HG03469 (cell line): Measurements from ENCODE around the gene EED.

Source experiments
- ATAC-seq: cut with Tn5 transposase; IDR thresholded peaks from one replicate; pipeline ENCODE4 v1.9.1; 2021; ENCODE audit warnings: mild to moderate bottlenecking, moderate library complexity, moderate number of reproducible peaks; ENCODE audit not compliant: unreplicated experiment

EED gene, protein sequence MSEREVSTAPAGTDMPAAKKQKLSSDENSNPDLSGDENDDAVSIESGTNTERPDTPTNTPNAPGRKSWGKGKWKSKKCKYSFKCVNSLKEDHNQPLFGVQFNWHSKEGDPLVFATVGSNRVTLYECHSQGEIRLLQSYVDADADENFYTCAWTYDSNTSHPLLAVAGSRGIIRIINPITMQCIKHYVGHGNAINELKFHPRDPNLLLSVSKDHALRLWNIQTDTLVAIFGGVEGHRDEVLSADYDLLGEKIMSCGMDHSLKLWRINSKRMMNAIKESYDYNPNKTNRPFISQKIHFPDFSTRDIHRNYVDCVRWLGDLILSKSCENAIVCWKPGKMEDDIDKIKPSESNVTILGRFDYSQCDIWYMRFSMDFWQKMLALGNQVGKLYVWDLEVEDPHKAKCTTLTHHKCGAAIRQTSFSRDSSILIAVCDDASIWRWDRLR

DNA sequence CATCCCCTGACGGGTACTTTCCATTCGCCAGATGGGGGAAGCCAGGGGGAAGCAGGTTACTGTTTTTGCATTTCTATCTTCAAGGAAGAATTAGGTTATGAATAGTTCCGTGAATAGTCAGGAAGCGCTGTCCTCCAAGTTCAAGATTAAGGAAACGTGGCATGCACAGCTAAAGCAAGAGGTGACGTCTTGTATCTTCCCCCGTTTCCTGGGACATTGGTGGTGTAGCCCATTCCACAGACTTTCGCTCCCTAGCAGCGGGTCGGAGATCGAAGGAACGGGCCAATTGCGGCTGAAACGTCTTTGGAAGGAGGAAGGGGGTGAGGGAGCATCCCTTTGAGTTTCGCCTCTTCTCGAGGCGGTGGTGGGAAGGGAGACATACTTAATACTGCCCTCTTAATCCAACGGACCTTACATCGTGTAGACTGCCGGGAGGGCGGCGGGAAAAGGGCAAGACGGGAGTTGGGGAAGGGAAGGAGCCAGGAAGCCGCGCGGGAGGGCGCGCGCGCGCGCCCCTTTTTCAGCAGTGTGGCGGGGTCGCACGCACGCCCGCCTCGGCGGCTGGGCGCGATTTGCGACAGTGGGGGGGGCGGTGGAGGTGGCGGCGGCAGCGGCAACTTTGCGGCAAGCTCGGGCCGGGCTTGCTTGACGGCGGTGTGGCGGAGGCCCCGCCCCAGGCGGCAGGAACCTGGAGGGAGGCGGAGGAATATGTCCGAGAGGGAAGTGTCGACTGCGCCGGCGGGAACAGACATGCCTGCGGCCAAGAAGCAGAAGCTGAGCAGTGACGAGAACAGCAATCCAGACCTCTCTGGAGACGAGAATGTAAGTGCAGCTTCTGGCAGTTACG lies at the start of gene EED:
Gene EED (plus strand): TSS at position 232 of the 847 bp plus-strand sequence. CDS start 477 bp downstream, at position 709.
- ATAC-seq, result peak; percentile 54

GRCh38 chr11:86194998-86195397 lies 49.6 kb upstream of the EED start:
- ATAC-seq, result no peak

DNA sequence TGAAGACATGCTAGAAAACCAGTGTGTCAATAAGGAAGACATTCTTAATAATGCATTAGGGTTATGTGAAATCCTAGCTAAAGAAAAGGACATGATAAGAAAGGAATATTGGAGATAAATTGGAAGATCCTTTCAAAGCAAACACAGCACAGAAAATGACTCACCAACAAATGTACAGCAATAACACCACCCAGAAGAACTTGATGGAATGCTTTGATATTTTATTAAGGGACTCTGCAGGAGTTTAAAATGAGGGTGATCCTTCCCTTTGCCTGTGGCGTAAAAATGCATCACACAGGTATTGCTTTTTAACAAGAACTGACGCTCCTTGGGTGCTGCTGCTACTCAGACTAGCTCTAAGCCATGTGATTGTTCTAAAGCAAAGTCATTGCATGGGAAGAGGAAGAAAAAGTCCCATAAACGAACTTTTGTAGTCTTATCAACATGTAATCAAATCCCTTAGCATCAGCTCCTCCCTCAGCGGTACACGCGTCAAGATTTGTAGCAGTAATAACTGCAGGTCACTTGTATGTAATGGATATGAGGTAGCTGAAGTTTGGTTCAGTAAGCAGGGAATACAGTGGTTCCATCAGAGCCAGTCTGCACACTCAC lies 48.4 kb upstream of the EED start:
- no peak for ATAC-seq

DNA sequence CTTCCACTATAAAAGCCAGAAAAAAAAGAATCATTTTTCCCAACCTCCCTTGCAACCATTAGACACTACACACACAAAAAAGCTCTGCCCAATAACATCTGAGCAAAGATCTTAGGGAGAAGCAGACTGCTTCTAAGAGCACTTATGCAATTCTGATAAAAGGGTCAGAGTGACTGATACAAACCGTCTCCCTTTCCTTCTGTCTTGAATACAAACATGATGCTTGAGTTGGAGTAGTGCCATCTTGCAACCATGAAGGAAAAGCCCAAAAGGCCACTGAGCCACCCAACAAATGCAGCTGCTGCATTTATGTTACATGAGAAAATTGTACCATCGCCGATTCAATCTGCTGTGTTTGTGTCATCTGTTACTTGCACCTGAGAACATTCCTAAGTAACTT lies 47.6 kb upstream of the EED start:
- no peak for ATAC-seq

GRCh38 chr11:86197448-86197847 lies 47.1 kb upstream of the EED start:
- ATAC-seq, result no peak

- ATAC-seq, result no peak
Observed at GRCh38 chr11:86198139-86198538, 46.4 kb upstream of the EED start.

- no peak for ATAC-seq
Observed at GRCh38 chr11:86199354-86199753, 45.2 kb upstream of the EED start.

- ATAC-seq, result no peak
Observed at GRCh38 chr11:86201371-86201884, 43.1 kb upstream of the EED start.

DNA sequence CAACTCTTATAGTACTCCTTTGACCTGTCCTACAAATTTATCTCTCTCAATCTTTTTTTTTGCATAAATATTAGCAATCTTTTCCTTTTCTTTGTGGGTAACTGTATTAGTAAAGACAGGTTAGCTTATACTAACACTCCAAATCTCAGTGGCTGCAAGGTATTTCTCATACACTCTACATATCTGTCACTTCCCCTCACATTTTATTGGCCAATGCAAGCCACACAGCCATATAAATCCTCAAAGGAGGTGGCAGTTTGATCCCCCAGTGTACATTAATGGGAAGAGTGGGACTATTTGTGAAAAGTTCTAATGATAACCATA lies 42.6 kb upstream of the EED start:
- peak; percentile 33 for ATAC-seq

- no peak for ATAC-seq
Observed at GRCh38 chr11:86204356-86204755, 40.2 kb upstream of the EED start.

GRCh38 chr11:86205421-86206336 lies 38.9 kb upstream of the EED start:
- ATAC-seq, result no peak

DNA sequence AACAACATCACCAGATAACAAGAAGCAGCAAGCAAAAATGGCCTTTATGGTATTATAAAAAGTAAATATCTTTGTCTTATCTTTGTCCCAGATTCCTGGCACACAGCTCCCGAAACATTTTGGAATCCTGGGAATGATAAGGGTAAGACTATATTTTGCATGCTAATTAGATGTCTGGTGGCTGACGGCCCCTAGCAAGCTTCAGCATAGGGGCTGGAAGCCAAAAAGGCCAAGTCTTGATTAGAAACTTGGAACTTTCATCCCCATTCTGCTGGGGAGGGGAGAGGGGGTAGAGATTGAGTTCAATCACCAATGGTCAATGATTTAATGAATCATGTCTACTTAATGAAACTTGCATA lies 38.2 kb upstream of the EED start:
- ATAC-seq, result no peak

- no peak for ATAC-seq
Observed at GRCh38 chr11:86207413-86207812, 37.1 kb upstream of the EED start.

DNA sequence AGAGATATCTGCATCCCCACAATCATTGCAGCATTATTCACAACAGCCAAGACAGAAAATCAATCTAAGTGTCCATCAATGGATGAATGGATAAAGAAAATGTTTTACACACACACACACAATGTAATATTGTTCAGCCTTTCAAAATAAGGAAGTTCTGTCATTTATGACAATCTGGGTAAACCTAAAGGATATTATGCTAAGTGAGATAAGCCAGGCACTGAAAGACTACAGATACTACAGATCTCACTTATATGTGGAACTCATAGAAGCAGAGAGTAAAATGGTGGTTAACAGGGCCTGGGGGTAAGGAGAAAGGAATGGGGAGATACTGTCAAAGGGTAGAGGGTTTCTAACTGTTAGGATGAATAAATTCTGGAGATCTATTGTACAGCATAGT lies 36.0 kb upstream of the EED start:
- no peak for ATAC-seq

GRCh38 chr11:86209806-86210657 lies 34.5 kb upstream of the EED start:
- ATAC-seq, result no peak

DNA sequence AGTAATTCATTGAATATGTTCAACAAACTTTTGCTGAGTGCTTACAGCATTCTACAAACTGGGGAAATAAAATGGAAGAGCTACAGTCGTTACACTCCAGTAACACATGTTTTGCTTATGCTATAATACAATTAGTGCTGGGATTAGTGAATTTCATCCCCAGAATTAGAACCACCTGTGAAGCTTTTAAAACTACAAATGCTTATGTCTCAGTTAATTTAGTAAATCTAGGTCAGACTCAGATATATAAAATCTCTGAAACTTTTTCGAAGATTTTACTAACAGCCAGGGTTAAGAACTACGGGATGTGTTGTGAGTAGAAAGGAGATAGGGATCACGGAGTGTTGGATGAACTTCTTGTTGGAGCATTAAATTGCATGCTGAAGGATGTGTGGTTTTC lies 33.7 kb upstream of the EED start:
- no peak for ATAC-seq

- peak; percentile 29 for ATAC-seq
Observed at GRCh38 chr11:86211619-86212018, 32.9 kb upstream of the EED start.

DNA sequence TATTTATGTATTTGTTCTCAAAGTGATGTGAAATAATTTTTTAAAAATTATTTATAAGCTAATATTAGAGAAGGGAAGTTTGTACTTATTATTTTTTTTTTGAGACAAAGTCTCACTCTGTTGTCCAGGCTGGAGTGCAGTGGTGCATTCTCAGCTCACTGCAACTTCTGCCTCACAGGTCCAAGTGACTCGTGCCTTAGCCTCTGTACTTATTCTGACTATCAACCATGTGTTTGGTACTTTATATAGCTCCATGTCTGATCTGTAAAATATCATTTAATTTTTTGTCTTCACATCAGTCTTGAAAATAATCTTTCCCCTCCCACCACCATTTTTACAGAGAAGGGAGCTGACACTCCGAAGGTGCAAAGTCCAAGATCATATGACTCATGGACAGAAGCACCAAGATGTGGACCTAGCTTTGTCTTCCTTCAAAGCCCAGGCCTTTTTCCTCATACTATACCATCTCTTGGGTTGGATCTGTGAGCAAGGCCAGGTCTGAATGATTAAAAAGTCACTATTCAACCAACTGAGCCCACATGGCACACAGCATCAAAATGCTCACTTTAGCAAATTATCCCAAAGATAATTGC lies 32.4 kb upstream of the EED start:
- no peak for ATAC-seq

DNA sequence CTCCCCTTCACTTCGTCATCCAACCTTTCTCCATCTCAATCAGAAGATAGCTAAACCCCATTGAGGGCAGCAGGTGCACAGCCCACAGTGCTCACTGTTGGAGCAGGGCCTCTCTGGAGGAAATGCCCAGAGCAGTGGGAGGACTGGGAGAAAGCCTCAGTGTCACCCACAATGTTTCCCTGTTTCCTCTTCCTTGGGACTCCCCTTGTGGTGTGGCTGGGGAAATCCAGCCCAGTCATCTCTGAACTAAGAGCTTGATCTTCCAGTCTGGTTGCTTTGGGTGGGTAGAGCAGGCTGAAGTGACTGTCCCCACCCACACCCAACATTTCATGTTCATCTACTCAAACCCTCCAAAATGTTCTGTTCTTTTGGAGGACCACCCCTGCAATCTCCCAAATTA lies 29.8 kb upstream of the EED start:
- ATAC-seq, result peak; percentile 37
